ENCODE measurements around the gene MYD88.
A peak's percentile ranks its signal among the peaks of the same experiment; 100 is the strongest.

MYD88 gene

DNA sequence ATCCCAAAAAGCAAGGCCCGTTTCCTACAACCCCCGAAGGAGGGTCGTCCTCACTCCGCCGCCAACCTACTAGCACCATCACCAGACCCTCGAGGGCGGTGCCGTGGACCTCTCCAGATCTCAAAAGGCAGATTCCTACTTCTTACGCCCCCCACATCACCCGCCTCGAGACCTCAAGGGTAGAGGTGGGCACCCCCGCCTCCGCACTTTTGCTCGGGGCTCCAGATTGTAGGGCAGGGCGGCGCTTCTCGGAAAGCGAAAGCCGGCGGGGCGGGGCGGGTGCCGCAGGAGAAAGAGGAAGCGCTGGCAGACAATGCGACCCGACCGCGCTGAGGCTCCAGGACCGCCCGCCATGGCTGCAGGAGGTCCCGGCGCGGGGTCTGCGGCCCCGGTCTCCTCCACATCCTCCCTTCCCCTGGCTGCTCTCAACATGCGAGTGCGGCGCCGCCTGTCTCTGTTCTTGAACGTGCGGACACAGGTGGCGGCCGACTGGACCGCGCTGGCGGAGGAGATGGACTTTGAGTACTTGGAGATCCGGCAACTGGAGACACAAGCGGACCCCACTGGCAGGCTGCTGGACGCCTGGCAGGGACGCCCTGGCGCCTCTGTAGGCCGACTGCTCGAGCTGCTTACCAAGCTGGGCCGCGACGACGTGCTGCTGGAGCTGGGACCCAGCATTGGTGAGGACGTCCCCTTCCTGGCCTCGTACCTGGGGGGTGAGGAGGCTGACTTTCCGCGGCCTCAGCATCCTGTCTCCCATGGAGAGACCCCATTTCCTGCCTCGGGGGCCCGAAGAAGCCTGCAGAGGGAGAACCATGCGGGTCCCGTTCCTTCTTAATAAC, at the start of gene MYD88:
Gene MYD88, plus strand, starts transcription at position 313 of the 842 bp plus-strand sequence. Its CDS starts 40 bp downstream, at position 353.
- FAIRE-seq (no peak), DNase-seq (ENCODE audit: low spot score) (peak; percentile 43)

DNA sequence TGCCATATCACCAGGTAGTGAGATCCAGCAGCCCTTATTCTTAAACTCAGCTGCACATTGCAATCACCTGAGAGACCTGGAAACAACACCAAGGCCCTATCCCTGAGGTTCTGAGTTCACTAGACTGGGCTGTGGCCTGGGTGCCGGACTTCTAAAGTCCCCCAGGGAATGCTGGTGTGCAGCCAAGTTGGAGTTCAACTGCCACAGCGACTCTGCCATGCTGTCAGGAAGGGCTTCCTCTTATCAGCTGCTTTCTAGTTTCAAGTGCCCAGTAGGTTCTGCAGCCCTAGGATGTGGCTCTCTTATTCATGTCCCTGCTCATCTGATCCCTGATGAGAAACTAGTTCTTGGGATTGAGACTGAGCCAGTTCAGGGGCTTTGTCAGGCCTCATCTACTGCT, 49.3 kb upstream of the MYD88 start:
- no peak for DNase-seq (ENCODE audit: low spot score)
- FAIRE-seq: no peak

DNA sequence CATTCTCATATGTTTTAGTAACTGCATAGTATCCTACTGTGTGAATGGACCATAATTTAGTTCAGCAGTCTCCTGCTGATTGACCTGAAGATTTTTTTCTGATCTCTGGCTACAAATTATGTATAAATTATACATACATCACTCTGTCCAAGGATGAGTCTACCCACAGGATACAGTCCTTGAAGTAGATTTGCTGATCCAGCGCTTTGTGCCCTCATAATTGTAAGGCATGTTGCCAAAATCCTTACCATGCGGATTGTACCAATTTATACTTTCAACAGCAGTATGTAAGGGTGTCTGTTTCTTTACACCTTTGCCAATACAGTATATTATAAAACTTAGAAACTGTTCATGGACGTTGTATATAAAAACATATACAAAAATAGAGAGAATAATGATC, 48.0 kb upstream of the MYD88 start:
- DNase-seq (ENCODE audit: low spot score): no peak
- no peak for FAIRE-seq

DNA sequence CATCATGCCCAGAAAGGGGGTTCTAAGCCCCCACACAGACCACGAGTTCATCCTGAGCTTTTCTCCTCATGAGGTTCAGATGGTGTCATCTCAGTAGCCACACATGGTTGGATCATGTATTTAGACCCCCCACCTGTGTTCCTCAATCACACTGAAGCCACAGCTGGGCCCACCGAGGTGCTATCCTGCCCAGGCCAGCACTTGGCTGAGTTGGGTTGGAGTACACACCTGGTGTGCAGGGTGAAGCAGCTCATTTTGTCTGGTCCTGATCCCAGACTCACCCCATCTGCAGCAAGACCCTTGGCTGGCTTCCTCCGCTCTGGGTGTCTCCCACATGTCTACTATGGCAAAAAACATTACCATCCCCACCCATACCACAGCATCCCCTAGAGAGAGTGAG, 43.5 kb upstream of the MYD88 start:
- DNase-seq (ENCODE audit: low spot score): no peak
- FAIRE-seq: no peak

GRCh38 chr3:38095669-38096483, 42.6 kb upstream of the MYD88 start:
- no peak for FAIRE-seq
- no peak for DNase-seq (ENCODE audit: low spot score)

DNA sequence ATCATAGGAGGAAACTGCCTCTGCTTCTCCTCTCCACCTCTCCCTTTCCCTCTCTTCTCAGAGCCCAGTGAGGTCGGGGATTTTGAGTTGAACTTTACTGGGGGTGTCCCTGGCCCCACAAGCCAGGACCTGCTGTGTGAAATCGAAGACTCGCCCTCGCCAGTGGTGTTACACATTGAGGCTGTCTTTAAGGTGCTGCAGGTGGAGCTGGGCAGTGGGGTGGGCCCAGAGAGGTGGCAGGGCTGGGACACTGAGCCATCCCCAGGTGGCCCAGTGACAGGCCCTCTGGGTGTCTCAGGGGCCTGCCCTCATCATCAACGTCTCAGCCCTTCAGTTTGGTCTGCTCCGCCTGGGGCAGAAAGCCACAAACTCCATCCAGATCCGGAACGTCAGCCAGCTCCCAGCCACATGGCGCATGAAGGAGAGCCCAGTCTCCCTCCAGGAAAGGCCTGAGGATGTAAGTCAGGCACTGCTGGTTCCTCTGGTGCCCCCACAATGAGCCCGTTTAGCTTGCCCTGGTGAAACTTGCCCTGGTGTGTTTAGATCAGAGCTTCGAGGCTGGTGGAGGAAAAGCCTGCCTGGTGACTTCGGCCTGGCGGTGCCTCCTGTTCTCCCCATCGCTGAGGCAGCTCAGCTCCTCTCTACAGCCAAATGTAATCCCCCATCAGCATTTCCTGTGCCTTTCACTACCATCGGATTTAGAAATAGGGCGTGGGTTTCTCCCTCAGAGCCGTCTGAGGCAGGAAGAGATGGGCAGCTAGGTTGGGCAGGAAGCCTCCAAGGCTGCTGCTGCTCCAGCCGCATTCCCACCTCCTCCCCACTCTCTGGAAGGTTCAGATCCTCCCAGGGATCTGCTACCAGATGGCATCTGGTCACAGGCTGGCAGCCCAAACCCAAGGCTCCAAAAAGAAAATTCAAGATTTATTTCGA, 40.8 kb upstream of the MYD88 start:
- no peak for FAIRE-seq
- no peak for DNase-seq (ENCODE audit: low spot score)

GRCh38 chr3:38098376-38098723, 40.1 kb upstream of the MYD88 start:
- FAIRE-seq (no peak), DNase-seq (ENCODE audit: low spot score) (no peak)

- FAIRE-seq (no peak), DNase-seq (ENCODE audit: low spot score) (no peak)
These were observed 38.9 kb upstream of the MYD88 start for GRCh38 chr3:38099518-38099917.

DNA sequence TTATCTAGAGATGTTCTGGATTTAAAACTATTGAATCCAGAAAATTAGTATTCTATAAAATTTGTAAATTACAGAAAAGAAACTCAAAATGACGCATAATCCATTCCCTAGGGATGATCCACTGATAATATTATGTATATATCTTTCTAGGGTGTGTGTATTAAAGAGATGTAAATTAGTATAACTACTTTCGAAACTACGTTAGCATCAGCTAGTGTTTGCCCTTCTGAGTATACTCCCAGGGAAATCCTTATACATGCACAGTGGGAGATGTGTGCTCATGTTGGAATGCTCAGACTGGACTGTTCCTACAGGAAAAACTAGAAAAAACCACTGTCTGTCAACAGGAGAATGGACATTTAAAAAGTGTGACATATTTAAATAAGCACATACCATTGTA, 38.0 kb upstream of the MYD88 start:
- FAIRE-seq (no peak), DNase-seq (ENCODE audit: low spot score) (no peak)

GRCh38 chr3:38101811-38102443, 36.5 kb upstream of the MYD88 start:
- DNase-seq (ENCODE audit: low spot score): no peak

GRCh38 chr3:38102444-38102814, 36.0 kb upstream of the MYD88 start:
- no peak for DNase-seq (ENCODE audit: low spot score)
- no peak for FAIRE-seq

More at GRCh38 chr3:38101811-38102443, 36.5 kb upstream of the MYD88 start:
- FAIRE-seq: no peak

- FAIRE-seq: no peak
- DNase-seq (ENCODE audit: low spot score): no peak
These were observed 32.9 kb upstream of the MYD88 start for GRCh38 chr3:38105525-38105924.

DNA sequence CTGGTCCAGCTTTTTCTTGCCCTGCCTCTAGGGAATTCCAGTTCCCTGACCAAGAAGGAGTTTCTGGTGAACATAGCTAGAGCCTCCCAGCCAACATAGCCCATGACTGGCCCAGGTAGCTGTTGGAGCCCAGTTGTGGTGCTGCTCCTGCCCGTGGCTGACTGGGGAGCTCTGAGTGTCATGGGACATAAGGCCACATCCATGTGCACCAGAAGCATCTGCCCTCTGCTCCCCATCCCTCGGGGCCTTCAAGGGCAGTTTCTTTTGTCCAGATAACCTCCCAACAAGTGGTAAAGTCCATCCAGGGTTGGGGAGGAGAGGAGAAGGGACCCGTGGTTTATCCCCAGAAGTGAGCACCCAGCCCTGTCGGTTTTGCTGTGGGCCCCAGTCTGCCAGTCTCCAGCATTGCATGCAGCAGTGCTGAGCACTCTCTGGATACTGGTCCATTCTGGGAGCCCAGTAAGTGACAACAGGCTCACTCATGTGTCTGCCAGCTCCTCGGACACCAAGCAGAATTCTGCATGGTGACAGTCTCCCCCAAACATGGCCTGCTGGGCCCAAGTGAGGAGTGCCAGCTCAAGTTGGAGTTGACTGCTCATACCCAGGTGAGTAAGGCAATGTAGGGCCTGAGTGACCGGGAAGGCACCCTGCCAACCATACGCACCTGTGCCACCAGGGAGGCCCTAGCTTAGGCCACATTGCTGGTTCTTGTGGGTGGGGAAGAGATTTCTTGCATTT, 30.4 kb upstream of the MYD88 start:
- FAIRE-seq (no peak), DNase-seq (ENCODE audit: low spot score) (no peak)

DNA sequence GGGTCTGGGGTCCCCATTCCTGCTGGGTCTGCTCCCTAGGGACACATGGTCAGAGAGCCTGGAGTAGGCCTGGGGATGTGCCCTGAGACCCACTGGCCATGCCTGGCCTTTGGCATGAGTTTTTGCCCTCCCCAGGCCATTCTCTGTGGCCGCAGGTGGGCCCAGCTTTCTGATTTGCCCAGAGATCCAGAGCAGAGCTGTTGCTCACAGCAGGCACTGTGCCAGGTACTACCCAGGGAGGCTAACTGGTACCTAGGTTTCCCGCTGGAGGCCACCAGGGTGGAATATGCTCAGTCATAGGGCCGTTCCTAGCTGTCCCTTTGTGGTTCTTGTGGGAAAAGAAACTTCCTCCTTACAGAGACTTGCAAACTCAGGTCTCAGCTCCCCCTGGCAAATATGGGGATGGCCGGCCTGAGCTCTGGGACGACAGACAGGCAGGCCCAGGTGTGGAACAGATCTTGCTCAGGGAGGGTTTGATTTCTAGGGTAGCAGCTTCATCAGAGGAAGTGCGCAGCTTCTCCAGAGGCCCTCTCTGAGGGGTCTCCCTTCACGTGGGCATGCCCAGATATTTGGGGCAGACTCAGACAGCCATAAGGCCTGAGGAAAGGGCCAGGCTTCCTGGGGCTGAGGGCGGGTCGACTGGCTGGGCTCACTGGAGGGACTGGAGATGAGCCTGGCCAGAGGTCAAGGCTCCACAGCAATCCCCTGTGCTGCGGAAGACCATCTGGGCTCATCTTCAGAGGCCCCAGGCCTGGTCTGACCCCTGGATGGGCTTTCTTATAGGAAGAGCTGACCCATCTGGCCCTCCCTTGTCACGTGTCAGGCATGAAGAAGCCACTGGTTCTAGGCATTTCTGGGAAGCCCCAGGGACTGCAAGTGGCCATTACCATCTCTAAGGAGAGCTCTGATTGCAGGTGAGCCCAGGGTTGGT, 29.5 kb upstream of the MYD88 start:
- DNase-seq (ENCODE audit: low spot score) (no peak), FAIRE-seq (no peak)

DNA sequence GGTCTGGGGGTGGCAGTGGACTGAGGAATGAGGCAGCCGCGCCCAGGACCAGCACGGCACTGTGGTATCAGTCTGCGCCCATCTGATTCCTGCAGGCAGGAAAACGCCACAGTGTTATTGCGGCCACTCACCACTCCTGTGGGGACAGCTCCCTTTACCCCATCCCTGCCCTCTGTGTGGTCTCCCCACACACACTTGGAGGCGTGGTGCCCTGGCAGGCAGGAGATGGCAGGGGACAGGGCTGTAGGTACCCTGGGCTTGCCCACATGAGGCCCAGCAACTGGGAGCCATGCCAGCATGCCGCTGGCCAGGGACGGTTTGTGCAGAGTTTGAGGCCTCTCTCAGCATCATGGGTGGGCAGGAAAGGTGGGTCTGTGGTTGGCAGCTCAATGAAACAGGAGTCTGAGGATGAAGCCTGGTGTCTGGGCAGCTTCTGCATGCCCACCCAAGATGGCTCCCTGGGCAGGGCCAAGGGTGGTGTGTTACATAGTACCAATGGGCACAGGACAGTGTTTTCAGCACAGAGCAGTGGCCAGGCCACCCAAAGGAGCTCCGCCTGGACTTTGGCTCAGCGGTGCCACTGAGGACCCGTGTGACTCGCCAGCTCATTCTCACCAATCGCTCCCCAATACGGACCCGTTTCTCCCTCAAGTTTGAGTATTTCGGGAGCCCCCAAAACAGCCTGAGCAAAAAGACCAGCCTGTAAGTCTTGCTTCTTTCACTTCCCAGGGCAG, 28.7 kb upstream of the MYD88 start:
- FAIRE-seq (no peak), DNase-seq (ENCODE audit: low spot score) (no peak)

GRCh38 chr3:38110314-38111050, 28.0 kb upstream of the MYD88 start:
- DNase-seq (ENCODE audit: low spot score) (no peak), FAIRE-seq (peak; percentile 95)

- no peak for DNase-seq (ENCODE audit: low spot score)
- no peak for FAIRE-seq
These were observed 27.3 kb upstream of the MYD88 start for GRCh38 chr3:38111201-38111600.
